Panc1 (cell line): ENCODE results near the gene GBP4. TPM values are rescaled to one million over a fixed set of nuclear protein-coding genes. Genes with fewer than 3 reads are reported as not detected.

Experiments
- ATAC-seq: fragments of 200-7000 bp; cut with Tn5 transposase; 2 replicates; pipeline ENCODE4 v1.9.1; 2020; ENCODE audit warnings: mild to moderate bottlenecking, moderate library complexity
- BruUV-seq: library from RNA; stranded (reverse); fragments of 400-500 nt; replicated peaks from 2 replicates; lab custom pipeline; 2021; lab: Mats Ljungman, UMichigan
- CTCF ChIA-PET: fragments of 300-600 bp; sonication (Branson Sonifier 250); formaldehyde crosslinking; loops from one replicate; lab custom pipeline; 2022; ENCODE audit warnings: antibody characterized with exemption; lab: Charles Lee
- POLR2A ChIA-PET: fragments of 300-600 bp; sonication (Branson Sonifier 250); formaldehyde crosslinking; loops from one replicate; lab custom pipeline; 2022; ENCODE audit warnings: antibody characterized with exemption; lab: Charles Lee
- DNase-seq: peaks from one replicate; pipeline ENCODE4 v3.0.0-alpha.2; 2010; ENCODE audit warnings: low read depth, low spot score
- H3K27ac ChIP-seq: 2 replicates; pipeline ENCODE4 v1.5.1; 2011; ENCODE audit warnings: mild to moderate bottlenecking, low read length, inconsistent platforms
- H3K27me3 ChIP-seq: fragments of 200-500 bp; sonication (Bioruptor generic); 2 replicates; pipeline ENCODE4 v1.6.0; 2014; ENCODE audit warnings: low read length, inconsistent platforms; ENCODE audit not compliant: control insufficient read depth, insufficient read depth
- H3K36me3 ChIP-seq: fragments of 200-500 bp; sonication (Bioruptor generic); 2 replicates; pipeline ENCODE4 v1.5.1; 2014; ENCODE audit warnings: inconsistent platforms, mild to moderate bottlenecking, low read length, moderate library complexity; ENCODE audit not compliant: control insufficient read depth, insufficient read depth
- H3K4me1 ChIP-seq: 2 replicates; pipeline ENCODE4 v1.5.1; 2011; ENCODE audit warnings: inconsistent platforms, mild to moderate bottlenecking, low read length, moderate library complexity; ENCODE audit not compliant: control insufficient read depth, insufficient read depth
- H3K4me3 ChIP-seq, 2 experiments: 2 replicates each; pipeline ENCODE4 v1.5.1; 2011 to 2012; ENCODE audit warnings: low read depth in 2 of 2, low read length in 2 of 2, mild to moderate bottlenecking in 2 of 2, inconsistent platforms in 1 of 2, moderate library complexity in 1 of 2
- H3K9me3 ChIP-seq: fragments of 200-500 bp; sonication (Bioruptor generic); 2 replicates; pipeline ENCODE4 v1.5.1; 2014; ENCODE audit warnings: low read depth, mild to moderate bottlenecking, inconsistent platforms, low read length, moderate library complexity; ENCODE audit not compliant: control insufficient read depth, insufficient read depth
- CTCF ChIP-seq: fragments of 450-650 bp; IDR thresholded peaks from 2 replicates; pipeline ENCODE4 v1.5.1; 2017; ENCODE audit warnings: mild to moderate bottlenecking
- POLR2AphosphoS5 ChIP-seq: IDR thresholded peaks from 2 replicates; pipeline ENCODE4 v1.6.1; 2012; ENCODE audit warnings: mild to moderate bottlenecking, low read depth, low read length, moderate library complexity
- REST ChIP-seq, 2 experiments: IDR thresholded peaks; 2 replicates each; pipeline ENCODE4 v1.6.1; 2011 to 2012; ENCODE audit warnings: low read depth in 2 of 2, control low read depth in 1 of 2, low read length in 1 of 2, mild to moderate bottlenecking in 1 of 2, moderate library complexity in 1 of 2; ENCODE audit not compliant: insufficient read depth in 1 of 2
- SIN3A ChIP-seq: IDR thresholded peaks from 2 replicates; pipeline ENCODE4 v1.6.1; 2012; ENCODE audit warnings: low read depth, mild to moderate bottlenecking, low read length, moderate library complexity, borderline replicate concordance; ENCODE audit not compliant: insufficient read depth
- TCF7L2 ChIP-seq: IDR thresholded peaks from 2 replicates; pipeline ENCODE4 v1.6.1; 2011; ENCODE audit warnings: mild to moderate bottlenecking, low read depth, low read length, inconsistent platforms
- in situ Hi-C: cut with HindIII; loops from 2 replicates; pipeline ENCODE4 v1.10.0; 2016; ENCODE audit warnings: low sequenced_read_pairs, low pct_unique_long_range_greater_than_20kb
- intact Hi-C: fragments of 100-400 bp; cut with micrococcal nuclease; formaldehyde crosslinking; loops from one replicate; pipeline ENCODE4 v1.10.0; 2022; ENCODE audit not compliant: unreplicated experiment
- total RNA-seq: library from RNA; stranded (reverse); gene quantifications from one replicate; pipeline ENCODE4 v1.2.1, GENCODE V29; 2021; ENCODE audit not compliant: unreplicated experiment

GBP4 gene
- total RNA-seq, 1 experiment from 2014 or later, result 3.3 TPM

GRCh38 chr1:89175601-89176256, 23.0 kb downstream of the GBP4 start, which contains the start of gene GBP7:
GBP7 (minus strand) TSS chr1:89176003; CDS start chr1:89171935, 4,068 bp downstream.
- H3K36me3 ChIP-seq, result no peaks in the 10 kb centered on the region
- H3K4me1 ChIP-seq, result no peaks in the 10 kb centered on the region
- no peaks in the 10 kb centered on the region for H3K27me3 ChIP-seq
- no peaks in the 10 kb centered on the region for H3K9me3 ChIP-seq
- BruUV-seq, result no TSS peak
- ATAC-seq (no peak), DNase-seq (no peak)
- H3K27ac ChIP-seq, result no peak within 1 kb of the TSS
- in situ Hi-C loops, result no loop called here
- ChIA-PET POLR2A (no interaction called here), CTCF (no interaction called here)
- H3K4me3 ChIP-seq, result no peak within 1 kb of the TSS; a peak in 1 of 4 replicates
- intact Hi-C loops, result no loop called here
- no peak for TF ChIP-seq SIN3A
- TF ChIP-seq CTCF, result no peak
- no peak for TF ChIP-seq TCF7L2
- TF ChIP-seq POLR2AphosphoS5, result no peak
- no peak for TF ChIP-seq REST (IDR thresholded peaks at IDR 0.05; ENCODE audit: insufficient read depth in 1 of 2, low read depth in 2 of 2, low read length in 1 of 2)

- in situ Hi-C loops, result no loop called here
- Histone ChIP-seq H3K27ac (no peak overlapping the region), H3K9me3 (no peaks in the 10 kb centered on the region), H3K36me3 (no peaks in the 10 kb centered on the region), H3K27me3 (no peaks in the 10 kb centered on the region), H3K4me3 (no peak overlapping the region), H3K4me1 (no peaks in the 10 kb centered on the region)
- DNase-seq (no peak), ATAC-seq (no peak)
- TF ChIP-seq POLR2AphosphoS5, result no peak
- TF ChIP-seq SIN3A, result no peak
- TF ChIP-seq REST (IDR thresholded peaks at IDR 0.05; ENCODE audit: insufficient read depth in 1 of 2, low read depth in 2 of 2, low read length in 1 of 2), result no peak
- no peak for TF ChIP-seq CTCF
- TF ChIP-seq TCF7L2, result no peak
- intact Hi-C loops, result no loop called here
- ChIA-PET POLR2A (no interaction called here), CTCF (no interaction called here)
- BruUV-seq, result no TSS peak
Measured at GRCh38 chr1:89174491-89174890, 24.3 kb downstream of the GBP4 start.
